ENCODE data around the gene RNFT1.
A peak's percentile ranks its signal among the peaks of the same experiment; 100 is the strongest.
"Not testable (repeated sequence)": the region's sequence is repeated elsewhere in the genome, so short reads cannot be mapped to it uniquely, and the experiment has no call there.

RNFT1 gene

GRCh38 chr17:59930121-59930520, 34.4 kb downstream of the RNFT1 start:
- DNase-seq (ENCODE audit: low spot score): not testable (repeated sequence)

- DNase-seq (ENCODE audit: low spot score): not testable (repeated sequence)
Measured at GRCh38 chr17:59920637-59921036, 43.9 kb downstream of the RNFT1 start.

GRCh38 chr17:59916446-59916845, 48.1 kb downstream of the RNFT1 start:
- DNase-seq (ENCODE audit: low spot score): no peak

- peak; percentile 53 for DNase-seq (ENCODE audit: low spot score)
Measured at GRCh38 chr17:59914274-59914854, 50.2 kb downstream of the RNFT1 start.

GRCh38 chr17:59907467-59907866, 57.1 kb downstream of the RNFT1 start:
- no peak for DNase-seq (ENCODE audit: low spot score)

GRCh38 chr17:59903455-59903854, 61.1 kb downstream of the RNFT1 start:
- no peak for DNase-seq (ENCODE audit: low spot score)

All from AG08396 (cell line).